NCI-H128 (cell line): ENCODE data around the gene NUMA1.

Experiments
- DNase-seq: peaks from one replicate; lab custom pipeline; 2025; ENCODE audit not compliant: unreplicated experiment; lab: John Stamatoyannopoulos, UW

NUMA1 gene

GRCh38 chr11:72002841-72003775 is 77.2 kb downstream of the NUMA1 start:
- DNase-seq: no peak

- DNase-seq: no peak
Measured at GRCh38 chr11:72001834-72002591, 78.3 kb downstream of the NUMA1 start.

- DNase-seq: no peak
Measured at GRCh38 chr11:72001285-72001684, 79.1 kb downstream of the NUMA1 start.

- DNase-seq: no peak
Measured at GRCh38 chr11:72000202-72000867, 80.0 kb downstream of the NUMA1 start.

GRCh38 chr11:71999798-72000197 is 80.5 kb downstream of the NUMA1 start:
- no peak for DNase-seq

- no peak for DNase-seq
Measured at GRCh38 chr11:71999362-71999761, 81.0 kb downstream of the NUMA1 start.

GRCh38 chr11:71998649-71999310 is 81.6 kb downstream of the NUMA1 start, which contains the start of gene IL18BP:
Gene IL18BP, plus strand, starts transcription at chr11:71998909. Its CDS starts 1,076 bp downstream, at chr11:71999985.
- DNase-seq: no peak

- no peak for DNase-seq
Measured at GRCh38 chr11:71998061-71998460, 82.3 kb downstream of the NUMA1 start.

GRCh38 chr11:71997594-71997993 is 82.7 kb downstream of the NUMA1 start:
- no peak for DNase-seq

- no peak for DNase-seq
Measured at GRCh38 chr11:71996946-71997345, 83.4 kb downstream of the NUMA1 start.

GRCh38 chr11:71996517-71996916 is 83.8 kb downstream of the NUMA1 start:
- DNase-seq: no peak

- DNase-seq: no peak
Measured at GRCh38 chr11:71995726-71996291, 84.5 kb downstream of the NUMA1 start.

GRCh38 chr11:71994786-71995185 is 85.6 kb downstream of the NUMA1 start:
- no peak for DNase-seq

- no peak for DNase-seq
Measured at GRCh38 chr11:71992136-71992730, 88.1 kb downstream of the NUMA1 start.

- DNase-seq: no peak
Measured at GRCh38 chr11:71991494-71991893, 88.8 kb downstream of the NUMA1 start.

GRCh38 chr11:71990701-71991100 is 89.6 kb downstream of the NUMA1 start:
- DNase-seq: no peak

GRCh38 chr11:71988050-71988449 is 92.3 kb downstream of the NUMA1 start:
- DNase-seq: no peak

- DNase-seq: no peak
Measured at GRCh38 chr11:71987521-71987920, 92.8 kb downstream of the NUMA1 start.

GRCh38 chr11:71986131-71986530 is 94.2 kb downstream of the NUMA1 start:
- DNase-seq: no peak

GRCh38 chr11:71979602-71980001 is 100.7 kb downstream of the NUMA1 start:
- DNase-seq: no peak
